ENCODE data around the gene SMOC2.

GRCh38 chr6:168419569-168419968, 21.4 kb upstream of the SMOC2 start:
- TF ChIP-seq, protein P1, sequence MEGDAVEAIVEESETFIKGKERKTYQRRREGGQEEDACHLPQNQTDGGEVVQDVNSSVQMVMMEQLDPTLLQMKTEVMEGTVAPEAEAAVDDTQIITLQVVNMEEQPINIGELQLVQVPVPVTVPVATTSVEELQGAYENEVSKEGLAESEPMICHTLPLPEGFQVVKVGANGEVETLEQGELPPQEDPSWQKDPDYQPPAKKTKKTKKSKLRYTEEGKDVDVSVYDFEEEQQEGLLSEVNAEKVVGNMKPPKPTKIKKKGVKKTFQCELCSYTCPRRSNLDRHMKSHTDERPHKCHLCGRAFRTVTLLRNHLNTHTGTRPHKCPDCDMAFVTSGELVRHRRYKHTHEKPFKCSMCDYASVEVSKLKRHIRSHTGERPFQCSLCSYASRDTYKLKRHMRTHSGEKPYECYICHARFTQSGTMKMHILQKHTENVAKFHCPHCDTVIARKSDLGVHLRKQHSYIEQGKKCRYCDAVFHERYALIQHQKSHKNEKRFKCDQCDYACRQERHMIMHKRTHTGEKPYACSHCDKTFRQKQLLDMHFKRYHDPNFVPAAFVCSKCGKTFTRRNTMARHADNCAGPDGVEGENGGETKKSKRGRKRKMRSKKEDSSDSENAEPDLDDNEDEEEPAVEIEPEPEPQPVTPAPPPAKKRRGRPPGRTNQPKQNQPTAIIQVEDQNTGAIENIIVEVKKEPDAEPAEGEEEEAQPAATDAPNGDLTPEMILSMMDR (IDR thresholded peaks at IDR 0.05): no peak
- TF ChIP-seq POLR2A (IDR thresholded peaks at IDR 0.05): no peak

All from tibial nerve (tissue), 3 donors.